K562 (cell line): ENCODE results near the gene NR2F6. TPM values are rescaled to one million over a fixed set of nuclear protein-coding genes. Genes with fewer than 3 reads are reported as not detected.

Experiments used
- ADNP ChIP-seq: fragments of 200-800 bp; sonication (Bioruptor generic); IDR thresholded peaks from 2 replicates; pipeline ENCODE4 v1.6.1; 2016; ENCODE audit warnings: missing genetic modification characterization, missing compliant biosample characterization
- CREB3L1 ChIP-seq: fragments of 450-650 bp; IDR thresholded peaks from 2 replicates; pipeline ENCODE4 v1.6.1; 2014; ENCODE audit warnings: low read depth, mild to moderate bottlenecking, moderate library complexity, borderline replicate concordance
- DACH1 ChIP-seq: fragments of 450-650 bp; IDR thresholded peaks from 2 replicates; pipeline ENCODE4 v1.6.1; 2018; ENCODE audit not compliant: partially characterized antibody
- DIDO1 ChIP-seq: fragments of 450-650 bp; IDR thresholded peaks from 2 replicates; pipeline ENCODE4 v1.6.1; 2016; ENCODE audit warnings: low read depth, missing biosample characterization, missing genetic modification characterization
- E2F3 ChIP-seq: fragments of 250-450 bp; sonication (Bioruptor Pico); IDR thresholded peaks from 2 replicates; pipeline ENCODE4 v1.4.0; 2020; ENCODE audit warnings: mild to moderate bottlenecking
- E2F4 ChIP-seq: sonication (generic); formaldehyde crosslinking; IDR thresholded peaks from 2 replicates; pipeline ENCODE4 v1.8.0; 2022; ENCODE audit warnings: mild to moderate bottlenecking, low read depth, missing genetic modification reagents
- ELF4 ChIP-seq: fragments of 450-650 bp; formaldehyde crosslinking; IDR thresholded peaks from 2 replicates; pipeline ENCODE4 v1.4.0; 2022; ENCODE audit warnings: missing genetic modification characterization
- HDGF ChIP-seq: fragments of 450-650 bp; IDR thresholded peaks from 2 replicates; pipeline ENCODE4 v1.6.1; 2016
- HMGN3 ChIP-seq: IDR thresholded peaks from 2 replicates; pipeline ENCODE4 v1.6.1; 2011; ENCODE audit warnings: borderline replicate concordance, low read depth, mild to moderate bottlenecking, mixed read lengths, low read length; ENCODE audit not compliant: insufficient read length; ENCODE audit errors: extremely low read depth
- HNRNPK ChIP-seq: fragments of 200-400 bp; formaldehyde crosslinking; IDR thresholded peaks from one replicate; pipeline ENCODE4 v1.6.1; 2018; ENCODE audit warnings: mild to moderate bottlenecking, low read depth, low read length; ENCODE audit not compliant: poor library complexity, severe bottlenecking
- LCOR ChIP-seq: sonication (generic); formaldehyde crosslinking; IDR thresholded peaks from 2 replicates; pipeline ENCODE4 v1.8.0; 2022; ENCODE audit warnings: mild to moderate bottlenecking, missing genetic modification reagents
- MAFG ChIP-seq: fragments of 450-650 bp; conservative IDR thresholded peaks from 2 replicates; pipeline ENCODE4 v1.6.1; 2016; ENCODE audit warnings: missing genetic modification characterization, missing compliant biosample characterization
- MBD2 ChIP-seq: sonication (generic); IDR thresholded peaks from 2 replicates; pipeline ENCODE4 v1.6.1; 2016; ENCODE audit warnings: low read depth, borderline replicate concordance
- STAT5B ChIP-seq: fragments of 250-450 bp; sonication (Bioruptor Pico); IDR thresholded peaks from 2 replicates; pipeline ENCODE4 v1.8.0; 2021; ENCODE audit warnings: mild to moderate bottlenecking, inconsistent platforms
- SUPT5H ChIP-seq: fragments of 450-650 bp; IDR thresholded peaks from 2 replicates; pipeline ENCODE4 v1.6.1; 2016
- ZFX ChIP-seq: sonication (generic); formaldehyde crosslinking; IDR thresholded peaks from 2 replicates; pipeline ENCODE4 v1.8.0; 2022; ENCODE audit warnings: mild to moderate bottlenecking, missing genetic modification reagents, moderate library complexity
- ZNF609 ChIP-seq: sonication (generic); formaldehyde crosslinking; IDR thresholded peaks from 2 replicates; pipeline ENCODE4 v1.8.1; 2023; ENCODE audit warnings: missing genetic modification reagents, mild to moderate bottlenecking, borderline replicate concordance
- ZNF644 ChIP-seq: fragments of 200-800 bp; sonication (Bioruptor generic); IDR thresholded peaks from 2 replicates; pipeline ENCODE4 v1.6.1; 2016; ENCODE audit warnings: low read depth, missing genetic modification characterization, missing compliant biosample characterization
- polyA plus RNA-seq, 8 experiments: library from polyadenylated mRNA; depleted of rRNA in 4 of 8; stranded (reverse) in 5 of 8; unstranded in 3 of 8; fragments of >200 nt; fragmentation: Nextera tagmentation in 2 of 8; fragmentation: Illumina TruSeq in 1 of 8; extraction: Ambion mirVana in 2 of 8; extraction: Trizol in 1 of 8; gene quantifications; 2 replicates each; pipeline versions ENCODE4 v1.2.1 to v1.2.3, GENCODE V29; 2011 to 2014; ENCODE audit warnings: inconsistent platforms in 1 of 8, missing spikeins in 1 of 8
- total RNA-seq, 7 experiments: library from RNA; depleted of rRNA in 6 of 7; stranded (reverse); fragments of >200 nt in 6 of 7; fragmentation: Illumina TruSeq in 2 of 7; extraction: Trizol in 2 of 7; gene quantifications; 2 replicates each; pipeline versions ENCODE4 v1.2.1 to v1.2.3, GENCODE V29; 2011 to 2021; ENCODE audit warnings: low replicate concordance in 1 of 7
- TF ChIP-seq, protein P1 (sequence below): conservative IDR thresholded peaks from 2 replicates; pipeline ENCODE4 v1.6.1; 2011; ENCODE audit warnings: low read depth, mild to moderate bottlenecking, low read length; ENCODE audit not compliant: control insufficient read depth

The NR2F6 gene
- total and polyA plus RNA-seq, 9 of the 15 experiments (the other 6 are each of a cell fraction or from before 2014, with no cell fraction given) = 0.76 to 97.5 (median 18.8) TPM

GRCh38 chr19:17266975-17267788, 21.5 kb upstream of the NR2F6 start, which contains the start of gene BABAM1 (continued):
- 0 out of 2 replicates have a peak, but pooled peaks have one; percentile 9 for TF ChIP-seq ZFX (CRISPR knock-in tag)
- TF ChIP-seq ZNF609 (CRISPR knock-in tag) = no peak
- TF ChIP-seq ELF4 (CRISPR knock-in tag) = peak; percentile 77; the same call in 1 of the 2 replicates
- no peak for TF ChIP-seq DACH1
- TF ChIP-seq, protein P1, sequence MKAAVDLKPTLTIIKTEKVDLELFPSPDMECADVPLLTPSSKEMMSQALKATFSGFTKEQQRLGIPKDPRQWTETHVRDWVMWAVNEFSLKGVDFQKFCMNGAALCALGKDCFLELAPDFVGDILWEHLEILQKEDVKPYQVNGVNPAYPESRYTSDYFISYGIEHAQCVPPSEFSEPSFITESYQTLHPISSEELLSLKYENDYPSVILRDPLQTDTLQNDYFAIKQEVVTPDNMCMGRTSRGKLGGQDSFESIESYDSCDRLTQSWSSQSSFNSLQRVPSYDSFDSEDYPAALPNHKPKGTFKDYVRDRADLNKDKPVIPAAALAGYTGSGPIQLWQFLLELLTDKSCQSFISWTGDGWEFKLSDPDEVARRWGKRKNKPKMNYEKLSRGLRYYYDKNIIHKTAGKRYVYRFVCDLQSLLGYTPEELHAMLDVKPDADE = peak; percentile 84
- TF ChIP-seq ADNP (tag) = no peak
- TF ChIP-seq STAT5B (CRISPR knock-in tag) = no peak
- TF ChIP-seq LCOR (CRISPR knock-in tag) = peak; percentile 73
- TF ChIP-seq MAFG (tag) = no peak
- no peak for TF ChIP-seq HNRNPK
- TF ChIP-seq HDGF = peak; percentile 79; the same call in 1 of the 2 replicates
- TF ChIP-seq ZNF644 (tag) = peak; percentile 99
- no peak for TF ChIP-seq HMGN3
- peak; percentile 85 for TF ChIP-seq SUPT5H
- peak; percentile 86 for TF ChIP-seq DIDO1
- no peak for TF ChIP-seq E2F4 (CRISPR knock-in tag)
- TF ChIP-seq MBD2 = peak; percentile 98
- TF ChIP-seq CREB3L1 = peak; percentile 82; the same call in 1 of the 2 replicates
- no peak for TF ChIP-seq E2F3 (CRISPR knock-in tag)
